NCI-H82 treated with DMSO at 0.1 percent for 48 hours (cell line): Measurements from ENCODE around the gene CD2.

Experiments used
- DNase-seq: peaks from one replicate; lab custom pipeline; 2025; ENCODE audit not compliant: unreplicated experiment; lab: John Stamatoyannopoulos, UW

Gene CD2

DNA sequence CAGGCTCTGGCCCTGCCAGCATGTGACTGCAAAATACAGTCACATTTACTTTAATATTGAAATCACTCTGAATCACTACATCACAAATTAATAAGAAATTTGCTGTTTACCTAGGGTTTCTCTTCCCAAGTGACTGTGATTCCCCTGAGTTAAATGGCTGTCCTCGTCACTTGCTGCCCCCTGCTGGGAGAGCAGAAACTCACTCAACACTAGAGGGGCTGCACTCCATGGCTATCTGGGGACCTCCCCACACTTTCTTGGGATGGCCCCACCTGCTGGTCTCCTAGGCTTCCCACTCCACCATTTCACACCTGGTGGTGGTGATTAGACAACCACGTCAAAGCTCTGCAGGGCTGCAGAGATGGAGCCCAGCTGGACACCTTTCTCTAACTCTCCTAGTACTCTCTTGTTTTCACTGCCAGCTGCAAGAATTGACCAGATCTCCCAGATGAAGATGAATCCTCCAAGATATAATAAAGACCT is 63.4 kb downstream of the CD2 start:
- DNase-seq, result peak; percentile 78
